Uterus (tissue), 4 donors: Measurements from ENCODE around the gene CTCFL. TPM values are rescaled to one million over a fixed set of nuclear protein-coding genes. Genes with fewer than 3 reads are reported as not detected.

Experiments
- DNase-seq, 2 donors: peaks; one replicate each; pipeline ENCODE4 v3.0.0-alpha.2; 2019 to 2020
- H3K27ac ChIP-seq, 2 donors: fragments of 200-600 bp; sonication (generic); 1 replicate in 1 of 2; 2 replicates in 1 of 2; pipeline ENCODE4 v1.5.1; 2016 to 2018
- H3K27me3 ChIP-seq, 2 donors: fragments of 200-600 bp; sonication (generic); one replicate each; pipeline ENCODE4 v1.5.1; 2018 to 2019; ENCODE audit warnings: control low read depth in 1 of 2
- H3K36me3 ChIP-seq, 2 donors: fragments of 200-600 bp; sonication (generic); one replicate each; pipeline ENCODE4 v1.5.1; 2019; ENCODE audit warnings: control low read depth in 1 of 2
- H3K4me1 ChIP-seq, 2 donors: fragments of 200-600 bp; sonication (generic); one replicate each; pipeline ENCODE4 v1.5.1; 2018 to 2019; ENCODE audit warnings: control low read depth in 1 of 2
- H3K4me3 ChIP-seq, 2 donors: fragments of 200-600 bp; sonication (generic); 1 replicate in 1 of 2; 2 replicates in 1 of 2; pipeline ENCODE4 v1.5.1; 2018 to 2019; ENCODE audit warnings: mild to moderate bottlenecking in 1 of 2
- H3K9me3 ChIP-seq, 2 donors: fragments of 200-600 bp; sonication (generic); one replicate each; pipeline ENCODE4 v1.5.1; 2019; ENCODE audit warnings: control low read depth in 1 of 2
- POLR2A ChIP-seq, 2 donors: fragments of 450-650 bp; IDR thresholded peaks; one replicate each; pipeline ENCODE4 v1.6.1; 2016; ENCODE audit warnings: antibody characterized with exemption in 2 of 2, mild to moderate bottlenecking in 1 of 2, moderate library complexity in 1 of 2
- intact Hi-C: fragments of 100-400 bp; cut with DNase I; formaldehyde crosslinking; loops from one replicate; pipeline ENCODE4 v1.15.1; 2023; ENCODE audit warnings: low total_unique reads
- total RNA-seq, 4 donors: library from RNA; depleted of rRNA in 3 of 4; stranded (reverse); fragments of >200 nt in 3 of 4; gene quantifications; one replicate each; pipeline versions ENCODE4 v1.1.0 to v1.2.4, GENCODE V29; 2014 to 2023
- TF ChIP-seq, protein P1 (sequence below), 4 experiments: fragments of 200-600 bp in 2 of 4; fragments of 450-650 bp in 2 of 4; sonication (generic) in 2 of 4; IDR thresholded peaks; one replicate each; pipeline ENCODE4 v1.5.1; 2016 to 2019; ENCODE audit warnings: antibody characterized with exemption in 4 of 4, mild to moderate bottlenecking in 2 of 4, moderate library complexity in 1 of 4
- donor health status: DM: yes; HTN: yes; CAD: no.

Gene CTCFL
- total RNA-seq, 4 donors from 2014 or later: 0.07 TPM; not detected in 3

DNA sequence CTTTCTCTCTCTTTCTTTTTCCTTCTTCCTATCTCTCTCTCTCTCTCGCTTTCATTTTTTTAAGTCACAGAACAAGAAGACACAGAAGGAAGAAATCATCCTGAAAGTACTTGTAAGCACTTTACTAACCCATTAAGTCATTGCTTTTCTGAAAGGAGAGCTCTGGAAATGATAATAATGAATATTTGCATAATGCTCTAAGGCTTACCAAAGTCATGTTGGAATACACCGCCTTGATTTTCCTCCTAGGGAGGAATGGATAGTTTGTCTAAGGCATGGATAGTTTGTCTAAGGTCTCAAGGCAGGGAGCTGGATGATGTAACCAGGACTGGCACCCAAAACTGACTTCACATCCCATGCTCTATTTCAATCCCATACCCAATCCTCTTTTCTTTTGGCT, 12.9 kb upstream of the CTCFL start:
- H3K4me3 ChIP-seq: no peak overlapping the region
- no peak overlapping the region for H3K27ac ChIP-seq
- no peaks in the 10 kb centered on the region for H3K27me3 ChIP-seq
- no peaks in the 10 kb centered on the region for H3K36me3 ChIP-seq
- H3K4me1 ChIP-seq: no peaks in the 10 kb centered on the region
- no peak for DNase-seq
- TF ChIP-seq POLR2A (IDR thresholded peaks at IDR 0.05): no peak
- TF ChIP-seq, protein P1, sequence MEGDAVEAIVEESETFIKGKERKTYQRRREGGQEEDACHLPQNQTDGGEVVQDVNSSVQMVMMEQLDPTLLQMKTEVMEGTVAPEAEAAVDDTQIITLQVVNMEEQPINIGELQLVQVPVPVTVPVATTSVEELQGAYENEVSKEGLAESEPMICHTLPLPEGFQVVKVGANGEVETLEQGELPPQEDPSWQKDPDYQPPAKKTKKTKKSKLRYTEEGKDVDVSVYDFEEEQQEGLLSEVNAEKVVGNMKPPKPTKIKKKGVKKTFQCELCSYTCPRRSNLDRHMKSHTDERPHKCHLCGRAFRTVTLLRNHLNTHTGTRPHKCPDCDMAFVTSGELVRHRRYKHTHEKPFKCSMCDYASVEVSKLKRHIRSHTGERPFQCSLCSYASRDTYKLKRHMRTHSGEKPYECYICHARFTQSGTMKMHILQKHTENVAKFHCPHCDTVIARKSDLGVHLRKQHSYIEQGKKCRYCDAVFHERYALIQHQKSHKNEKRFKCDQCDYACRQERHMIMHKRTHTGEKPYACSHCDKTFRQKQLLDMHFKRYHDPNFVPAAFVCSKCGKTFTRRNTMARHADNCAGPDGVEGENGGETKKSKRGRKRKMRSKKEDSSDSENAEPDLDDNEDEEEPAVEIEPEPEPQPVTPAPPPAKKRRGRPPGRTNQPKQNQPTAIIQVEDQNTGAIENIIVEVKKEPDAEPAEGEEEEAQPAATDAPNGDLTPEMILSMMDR (IDR thresholded peaks at IDR 0.05): no peak
- H3K9me3 ChIP-seq: peaks cover 0 to 7% of the 10 kb centered on the region in 2 donors
- intact Hi-C loops: no loop called here

DNA sequence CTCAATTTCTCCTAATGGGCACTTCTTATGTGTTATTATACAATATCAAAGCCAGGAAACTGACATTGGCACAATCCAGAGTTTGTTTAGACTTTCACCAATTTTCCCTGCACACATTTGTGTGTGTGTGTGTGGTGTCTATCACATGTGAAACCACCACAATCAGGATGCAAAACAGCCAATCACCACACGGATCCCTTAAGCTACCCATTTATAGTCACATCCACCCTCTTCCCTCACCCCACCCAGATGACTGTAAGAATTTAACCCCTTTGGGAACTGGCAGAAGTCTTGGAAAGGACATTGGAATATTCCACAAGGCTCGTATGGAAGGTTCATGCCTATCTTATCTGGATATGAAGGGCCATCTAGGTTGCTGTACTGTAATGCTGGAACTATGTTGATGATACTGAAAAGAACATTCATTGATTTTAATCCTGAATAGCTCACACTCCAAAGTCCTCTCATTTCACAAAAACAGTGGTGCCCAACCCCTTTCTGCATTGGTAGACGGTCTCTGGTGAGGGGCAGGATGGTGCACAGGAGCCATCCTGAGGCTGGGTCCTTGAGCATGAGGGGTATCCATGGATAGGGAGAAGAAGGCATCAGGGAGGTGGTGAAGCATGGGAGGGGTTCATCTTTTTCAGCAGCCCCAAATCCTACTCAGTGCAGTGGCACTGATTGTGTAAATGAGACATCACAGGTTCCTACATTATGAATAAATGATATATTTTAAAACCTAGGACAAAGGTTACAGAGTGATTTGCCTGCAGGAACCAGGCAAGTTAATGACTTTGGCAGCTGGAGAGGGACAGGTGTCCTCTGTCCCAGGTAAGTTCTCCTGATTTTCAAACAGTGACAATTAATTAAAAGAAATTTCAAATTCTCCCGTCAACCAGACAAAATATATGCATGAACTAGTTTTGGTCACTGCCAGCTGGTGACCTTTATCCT, 12.1 kb upstream of the CTCFL start:
- H3K27ac ChIP-seq: no peak overlapping the region
- no peak for DNase-seq
- H3K4me3 ChIP-seq: no peak overlapping the region
- H3K27me3 ChIP-seq: no peaks in the 10 kb centered on the region
- no peaks in the 10 kb centered on the region for H3K4me1 ChIP-seq
- TF ChIP-seq POLR2A (IDR thresholded peaks at IDR 0.05): no peak
- TF ChIP-seq, protein P1 (IDR thresholded peaks at IDR 0.05): no peak
- H3K36me3 ChIP-seq: no peaks in the 10 kb centered on the region
- peaks cover 0 to 7% of the 10 kb centered on the region in 2 donors for H3K9me3 ChIP-seq
- intact Hi-C loops: no loop called here

DNA sequence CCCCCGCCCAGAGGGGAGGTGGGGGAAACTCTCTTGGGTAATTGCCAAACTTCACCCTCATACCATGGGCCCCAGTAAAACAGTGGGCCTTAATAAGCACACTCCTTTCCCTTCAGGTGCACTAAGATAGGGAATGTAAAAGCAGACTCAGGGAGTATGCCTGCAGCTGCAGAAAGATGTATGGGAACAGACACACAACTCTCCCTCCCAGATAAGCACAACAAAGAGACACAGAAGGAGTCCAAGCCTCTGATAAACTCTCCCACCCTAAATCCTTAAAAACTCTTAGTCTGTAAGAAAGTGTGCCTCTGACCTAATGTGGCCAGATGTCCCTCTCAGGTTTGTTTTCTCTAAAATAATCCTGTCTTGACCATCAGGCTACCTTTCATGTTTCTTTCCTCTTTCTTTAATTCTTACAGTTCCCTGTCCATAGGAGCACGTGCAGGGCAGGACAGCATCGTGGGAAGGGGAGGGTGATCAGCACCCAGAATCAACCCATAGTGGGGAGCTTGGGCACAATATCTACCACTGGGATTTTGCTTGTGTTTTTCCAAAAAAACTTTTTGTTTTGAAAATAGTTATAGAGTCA, 11.3 kb upstream of the CTCFL start:
- no peak for DNase-seq
- Histone ChIP-seq H3K27me3 (no peaks in the 10 kb centered on the region), H3K9me3 (peaks cover 0 to 7% of the 10 kb centered on the region in 2 donors), H3K36me3 (no peaks in the 10 kb centered on the region), H3K4me1 (no peaks in the 10 kb centered on the region), H3K27ac (no peak overlapping the region), H3K4me3 (no peak overlapping the region)
- TF ChIP-seq, protein P1 (IDR thresholded peaks at IDR 0.05): no peak
- TF ChIP-seq POLR2A (IDR thresholded peaks at IDR 0.05): no peak
- intact Hi-C loops: no loop called here

DNA sequence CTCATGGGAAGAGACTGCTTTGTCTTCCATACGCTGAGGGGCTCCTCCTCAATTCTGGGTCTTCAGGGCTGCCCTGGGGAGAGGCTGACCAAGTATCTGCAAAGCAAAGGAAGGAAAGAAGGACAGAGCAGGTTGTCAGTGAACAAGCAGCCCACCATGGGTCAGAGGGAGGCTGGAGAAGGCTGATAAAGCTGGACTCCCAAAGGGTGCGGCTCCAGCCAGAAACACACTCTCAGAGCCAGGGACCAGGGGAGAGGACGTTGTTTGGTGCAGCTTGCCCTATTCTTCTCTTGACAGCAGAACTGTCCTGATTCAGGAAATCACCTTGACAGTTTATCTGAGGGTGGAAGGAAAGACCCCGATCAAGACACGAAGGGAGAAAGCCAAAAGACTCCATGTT, 10.4 kb upstream of the CTCFL start:
- Histone ChIP-seq H3K4me1 (no peaks in the 10 kb centered on the region), H3K27me3 (no peaks in the 10 kb centered on the region), H3K4me3 (no peak overlapping the region), H3K27ac (no peak overlapping the region), H3K9me3 (peaks cover 0 to 7% of the 10 kb centered on the region in 2 donors), H3K36me3 (no peaks in the 10 kb centered on the region)
- intact Hi-C loops: no loop called here
- TF ChIP-seq, protein P1 (IDR thresholded peaks at IDR 0.05): no peak
- no peak for TF ChIP-seq POLR2A (IDR thresholded peaks at IDR 0.05)
- no peak for DNase-seq

DNA sequence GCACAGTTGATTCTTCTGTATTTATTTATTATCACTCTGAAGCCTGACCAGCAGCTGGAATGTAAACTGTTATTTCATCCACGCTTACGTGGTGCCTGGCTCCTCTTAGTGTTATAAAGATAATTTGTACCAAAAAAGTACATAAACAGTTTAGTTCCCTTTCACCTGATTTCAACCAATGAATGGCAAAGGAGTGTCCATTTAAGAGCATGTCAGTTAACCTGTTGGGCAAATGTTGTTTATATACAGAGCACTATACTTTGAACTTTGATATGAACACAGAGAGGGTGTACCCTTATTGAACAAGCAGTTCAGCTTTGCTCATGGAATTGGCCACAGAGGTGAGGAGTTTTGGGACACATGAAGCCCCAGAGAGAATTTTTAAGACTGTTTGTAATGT, 7.2 kb upstream of the CTCFL start:
- Histone ChIP-seq H3K27ac (no peak overlapping the region), H3K9me3 (peaks cover 0 to 7% of the 10 kb centered on the region in 2 donors), H3K4me1 (no peaks in the 10 kb centered on the region), H3K36me3 (no peaks in the 10 kb centered on the region), H3K4me3 (no peak overlapping the region), H3K27me3 (no peaks in the 10 kb centered on the region)
- DNase-seq: no peak
- intact Hi-C loops: no loop called here
- TF ChIP-seq, protein P1 (IDR thresholded peaks at IDR 0.05): no peak
- no peak for TF ChIP-seq POLR2A (IDR thresholded peaks at IDR 0.05)
